Common myeloid progenitor, CD34-positive (primary cell): ENCODE measurements around the gene HEXD.
A peak's percentile ranks its signal among the peaks of the same experiment; 100 is the strongest.
"Not testable (repeated sequence)": the region's sequence is repeated elsewhere in the genome, so short reads cannot be mapped to it uniquely, and the experiment has no call there.

Source experiments
- CTCF ChIA-PET: fragments of 350-600 bp; sonication (Branson Sonifier 250); formaldehyde crosslinking; loops from one replicate; lab custom pipeline; 2021; ENCODE audit warnings: antibody characterized with exemption; lab: Charles Lee
- POLR2A ChIA-PET: fragments of 350-600 bp; sonication (Branson Sonifier 250); formaldehyde crosslinking; loops from one replicate; lab custom pipeline; 2021; ENCODE audit warnings: antibody characterized with exemption; lab: Charles Lee
- DNase-seq, 3 donors: peaks; one replicate each; pipeline versions ENCODE4 v3.0.0 to v3.0.0-alpha.2; 2013
- H3K27ac ChIP-seq, 2 experiments: 1 replicate in 1 of 2; 2 replicates in 1 of 2; pipeline ENCODE4 v1.7.0; 2013; ENCODE audit warnings: inconsistent platforms in 2 of 2, low read length in 2 of 2, mild to moderate bottlenecking in 2 of 2, low read depth in 1 of 2, moderate library complexity in 1 of 2; ENCODE audit not compliant: severe bottlenecking in 2 of 2, insufficient read depth in 1 of 2, poor library complexity in 1 of 2
- H3K27me3 ChIP-seq, 5 experiments: replicated peaks in 2 of 5; 1 replicate in 3 of 5; 2 replicates in 2 of 5; pipeline versions ENCODE4 v1.6.1 to v1.7.0; 2013; ENCODE audit warnings: low read length in 4 of 5, mild to moderate bottlenecking in 2 of 5, moderate library complexity in 2 of 5, inconsistent platforms in 1 of 5; ENCODE audit not compliant: insufficient read depth in 5 of 5, control insufficient read depth in 4 of 5
- H3K36me3 ChIP-seq, 4 experiments: 1 replicate in 2 of 4; 2 replicates in 2 of 4; pipeline versions ENCODE4 v1.6.1 to v1.7.0; 2013; ENCODE audit warnings: low read length in 3 of 4, control low read depth in 1 of 4, mild to moderate bottlenecking in 1 of 4; ENCODE audit not compliant: control insufficient read depth in 4 of 4, insufficient read depth in 4 of 4
- H3K4me1 ChIP-seq, 4 experiments: 1 replicate in 3 of 4; 2 replicates in 1 of 4; pipeline versions ENCODE4 v1.6.1 to v1.7.1; 2013; ENCODE audit warnings: low read length in 3 of 4, mild to moderate bottlenecking in 3 of 4, control low read depth in 1 of 4, inconsistent platforms in 1 of 4, moderate library complexity in 1 of 4; ENCODE audit not compliant: control insufficient read depth in 4 of 4, insufficient read depth in 4 of 4; ENCODE audit errors: control extremely low read depth in 1 of 4
- H3K4me3 ChIP-seq, 7 experiments: 1 replicate in 4 of 7; 2 replicates in 3 of 7; pipeline versions ENCODE4 v1.5.1 to v1.7.0; 2013; ENCODE audit warnings: mild to moderate bottlenecking in 7 of 7, low read length in 6 of 7, moderate library complexity in 6 of 7, inconsistent platforms in 2 of 7, low read depth in 2 of 7, control low read depth in 1 of 7; ENCODE audit not compliant: insufficient read depth in 4 of 7, control insufficient read depth in 1 of 7; ENCODE audit errors: extremely low read depth in 1 of 7
- H3K9me3 ChIP-seq, 5 experiments: 1 replicate in 4 of 5; 2 replicates in 1 of 5; pipeline versions ENCODE4 v1.6.1 to v1.7.1; 2013; ENCODE audit warnings: low read length in 4 of 5, mild to moderate bottlenecking in 2 of 5, inconsistent platforms in 1 of 5, low read depth in 1 of 5, moderate library complexity in 1 of 5; ENCODE audit not compliant: control insufficient read depth in 4 of 5, insufficient read depth in 2 of 5; ENCODE audit errors: control extremely low read depth in 1 of 5
- WGBS: methylation state at CpG from one replicate; pipeline ENCODE4 v1.1.5; 2013; ENCODE audit not compliant: insufficient coverage; 5-methylcytosine and 5-hydroxymethylcytosine counted together

Gene HEXD

GRCh38 chr17:82373072-82373452 lies 45.1 kb upstream of the HEXD start:
- H3K27ac ChIP-seq, H3K4me3 ChIP-seq, H3K36me3 ChIP-seq, H3K9me3 ChIP-seq, POLR2A ChIA-PET, DNase-seq: not testable (repeated sequence)
- WGBS = 94% methylated on average over 3 of the region's 10 CpGs
- Histone ChIP-seq H3K4me1 (peaks cover 0 to 33% (median 25%) of the 10 kb centered on the region in 4 experiments), H3K27me3 (peaks cover 10 to 81% (median 40%) of the 10 kb centered on the region in 5 experiments)
- CTCF ChIA-PET = interaction anchor here (0.7 kb wide), 1 partner anchor 26 kb away, joined by 3 read pairs; no protein-coding TSS in a partner anchor

- Histone ChIP-seq H3K4me1 (peaks cover 0 to 33% (median 25%) of the 10 kb centered on the region in 4 experiments), H3K27me3 (peaks cover 10 to 86% (median 43%) of the 10 kb centered on the region in 5 experiments), H3K36me3 (no peaks in the 10 kb centered on the region), H3K27ac (no peak overlapping the region), H3K9me3 (no peaks in the 10 kb centered on the region), H3K4me3 (no peak overlapping the region)
- DNase-seq = no peak
- POLR2A ChIA-PET = no interaction called here
- WGBS = 88% methylated on average over 34 of the region's 37 CpGs
- CTCF ChIA-PET = no interaction called here
These were observed 44.2 kb upstream of the HEXD start for GRCh38 chr17:82373731-82374625.

- Histone ChIP-seq H3K4me1 (peaks cover 0 to 33% (median 25%) of the 10 kb centered on the region in 4 experiments), H3K36me3 (no peaks in the 10 kb centered on the region), H3K4me3 (peak overlapping the region in 1 of 7 experiments; percentile 19), H3K9me3 (no peaks in the 10 kb centered on the region), H3K27me3 (peaks cover 6 to 86% (median 37%) of the 10 kb centered on the region in 5 experiments), H3K27ac (no peak overlapping the region)
- CTCF ChIA-PET = interaction anchor here (1.4 kb wide), 1 partner anchor 24 kb away, joined by 5 read pairs; no protein-coding TSS in a partner anchor
- POLR2A ChIA-PET = no interaction called here
- 38% methylated on average over 60 of the region's 79 CpGs for WGBS
- peak in 2 of 3 donors; percentile 33 to 43 for DNase-seq
These were observed 43.4 kb upstream of the HEXD start for GRCh38 chr17:82374626-82375331.

- no peak overlapping the region for H3K27ac ChIP-seq
- 70% methylated on average over 30 of the region's 46 CpGs for WGBS
- no peaks in the 10 kb centered on the region for H3K9me3 ChIP-seq
- H3K27me3 ChIP-seq = peaks cover 6 to 85% (median 35%) of the 10 kb centered on the region in 5 experiments
- POLR2A ChIA-PET = no interaction called here
- peak overlapping the region in 1 of 7 experiments; percentile 19 for H3K4me3 ChIP-seq
- no peak for DNase-seq
- CTCF ChIA-PET = interaction anchor here (1.4 kb wide), 1 partner anchor 24 kb away, joined by 5 read pairs; no protein-coding TSS in a partner anchor
- H3K36me3 ChIP-seq = no peaks in the 10 kb centered on the region
- peaks cover 0 to 30% (median 24%) of the 10 kb centered on the region in 4 experiments for H3K4me1 ChIP-seq
These were observed 42.6 kb upstream of the HEXD start for GRCh38 chr17:82375359-82376041.

GRCh38 chr17:82376042-82376730 lies 42.0 kb upstream of the HEXD start:
- H3K4me3 ChIP-seq = no peak overlapping the region
- no peak for DNase-seq
- no peak overlapping the region for H3K27ac ChIP-seq
- CTCF ChIA-PET = interaction anchor here (1.4 kb wide), 1 partner anchor 25 kb away, joined by 5 read pairs; no protein-coding TSS in a partner anchor
- H3K36me3 ChIP-seq = no peaks in the 10 kb centered on the region
- peaks cover 0 to 24% (median 18%) of the 10 kb centered on the region in 4 experiments for H3K4me1 ChIP-seq
- WGBS = 87% methylated on average over 12 of the region's 16 CpGs
- no peaks in the 10 kb centered on the region for H3K9me3 ChIP-seq
- H3K27me3 ChIP-seq = peaks cover 7 to 85% (median 28%) of the 10 kb centered on the region in 5 experiments
- POLR2A ChIA-PET = no interaction called here

- H3K9me3 ChIP-seq, H3K4me3 ChIP-seq, DNase-seq, H3K27ac ChIP-seq, H3K36me3 ChIP-seq, POLR2A ChIA-PET, CTCF ChIA-PET: not testable (repeated sequence)
- Histone ChIP-seq H3K27me3 (peaks cover 8 to 78% (median 25%) of the 10 kb centered on the region in 5 experiments), H3K4me1 (peaks cover 0 to 12% (median 9%) of the 10 kb centered on the region in 4 experiments)
- no CpG with 5 or more reads among the region's 5 CpGs for WGBS
These were observed 40.9 kb upstream of the HEXD start for GRCh38 chr17:82377294-82377693.
